ENCODE results near the gene SETSIP. TPM values are rescaled to one million over a fixed set of nuclear protein-coding genes. Genes with fewer than 3 reads are reported as not detected.
"Not testable (repeated sequence)": the region's sequence is repeated elsewhere in the genome, so short reads cannot be mapped to it uniquely, and the experiment has no call there.

SETSIP gene
- total and polyA plus RNA-seq, 4 donors, result 0.42 to 0.44 TPM; not detected in 2

DNA sequence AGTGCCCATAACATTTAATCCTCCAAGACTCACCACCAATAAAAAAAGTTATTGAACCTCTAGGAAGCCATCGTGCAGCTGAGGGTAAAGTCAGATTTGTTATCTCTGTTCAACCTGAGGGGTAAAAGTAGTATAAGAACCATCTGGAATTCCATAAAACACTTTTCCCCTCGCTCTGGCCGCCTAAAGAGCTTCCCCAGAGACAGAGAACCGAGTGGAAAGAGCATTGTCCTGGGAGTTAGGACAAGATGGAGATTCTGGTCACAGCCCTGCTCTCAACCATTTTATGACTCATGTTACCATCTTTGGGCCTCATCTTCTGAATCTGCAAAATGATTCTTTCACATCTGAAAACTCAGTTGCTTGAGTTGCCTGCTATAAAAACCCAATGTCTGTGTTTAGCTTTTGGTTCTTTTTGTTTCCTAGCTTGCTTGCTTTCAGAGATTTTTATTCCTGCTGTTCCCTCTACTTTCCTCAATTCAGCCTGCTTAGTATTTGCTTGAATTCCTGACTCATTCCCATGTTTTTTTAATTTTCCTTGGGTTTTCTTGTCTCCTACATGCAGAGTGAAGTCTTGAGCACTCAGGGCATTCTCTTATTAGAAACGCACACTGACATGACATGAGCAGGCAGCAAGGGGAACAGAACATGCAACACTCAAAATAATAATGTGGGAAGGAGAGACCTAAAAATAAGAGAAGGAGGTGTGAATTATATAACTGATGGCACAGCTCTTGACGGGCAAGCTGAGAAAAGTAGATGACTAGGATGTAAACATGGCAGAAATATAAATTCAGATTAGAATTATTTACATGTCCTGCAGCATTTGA, 43.7 kb downstream of the SETSIP start:
- Histone ChIP-seq H3K27ac (ENCODE audit: low read depth, low read length) (no peak overlapping the region), H3K9me3 (ENCODE audit: control insufficient read depth, insufficient read depth, low read length) (no peaks in the 10 kb centered on the region), H3K4me3 (ENCODE audit: low read depth, low read length) (no peak overlapping the region), H3K27me3 (ENCODE audit: control insufficient read depth, insufficient read depth, low read length) (no peaks in the 10 kb centered on the region), H3K36me3 (ENCODE audit: control insufficient read depth, insufficient read depth, low read length) (no peaks in the 10 kb centered on the region), H3K4me1 (ENCODE audit: control insufficient read depth, insufficient read depth, low read length) (peaks cover 4% of the 10 kb centered on the region)
- 73% methylated on average over 2 of the region's 6 CpGs for WGBS (ENCODE audit: insufficient coverage)
- peak in 1 of 6 donors; percentile 2 for DNase-seq (ENCODE audit: low read depth in 4 of 6, low spot score in 6 of 6)

GRCh38 chr1:92030656-92031107, 44.5 kb downstream of the SETSIP start:
- peak in 3 of 6 donors; percentile 2 to 30 (median 11) for DNase-seq (ENCODE audit: low read depth in 4 of 6, low spot score in 6 of 6)
- Histone ChIP-seq H3K36me3 (ENCODE audit: control insufficient read depth, insufficient read depth, low read length) (peaks cover 2% of the 10 kb centered on the region), H3K4me1 (ENCODE audit: control insufficient read depth, insufficient read depth, low read length) (peaks cover 4% of the 10 kb centered on the region), H3K27ac (ENCODE audit: low read depth, low read length) (peak overlapping the region; percentile 47), H3K4me3 (ENCODE audit: low read depth, low read length) (peak overlapping the region; percentile 53), H3K9me3 (ENCODE audit: control insufficient read depth, insufficient read depth, low read length) (no peaks in the 10 kb centered on the region), H3K27me3 (ENCODE audit: control insufficient read depth, insufficient read depth, low read length) (no peaks in the 10 kb centered on the region)
- WGBS (ENCODE audit: insufficient coverage), result 10% methylated on average over 2 of the region's 4 CpGs

GRCh38 chr1:92029241-92029922, 45.8 kb downstream of the SETSIP start:
- Histone ChIP-seq H3K4me3 (ENCODE audit: low read depth, low read length) (peak overlapping the region; percentile 22), H3K27ac (ENCODE audit: low read depth, low read length) (no peak overlapping the region), H3K9me3 (ENCODE audit: control insufficient read depth, insufficient read depth, low read length) (no peaks in the 10 kb centered on the region), H3K4me1 (ENCODE audit: control insufficient read depth, insufficient read depth, low read length) (peaks cover 4% of the 10 kb centered on the region), H3K36me3 (ENCODE audit: control insufficient read depth, insufficient read depth, low read length) (peaks cover 2% of the 10 kb centered on the region), H3K27me3 (ENCODE audit: control insufficient read depth, insufficient read depth, low read length) (no peaks in the 10 kb centered on the region)
- WGBS (ENCODE audit: insufficient coverage), result 35% methylated on average over 31 of the region's 31 CpGs
- peak in 2 of 6 donors; percentile 7 to 42 for DNase-seq (ENCODE audit: low read depth in 4 of 6, low spot score in 6 of 6)

GRCh38 chr1:92026806-92027205, 48.4 kb downstream of the SETSIP start:
- peaks cover 4% of the 10 kb centered on the region for H3K4me1 ChIP-seq (ENCODE audit: control insufficient read depth, insufficient read depth, low read length)
- H3K27ac ChIP-seq (ENCODE audit: low read depth, low read length), result no peak overlapping the region
- H3K9me3 ChIP-seq (ENCODE audit: control insufficient read depth, insufficient read depth, low read length), result peaks cover 2% of the 10 kb centered on the region
- 100% methylated on average over 5 of the region's 9 CpGs for WGBS (ENCODE audit: insufficient coverage)
- peaks cover 2% of the 10 kb centered on the region for H3K36me3 ChIP-seq (ENCODE audit: control insufficient read depth, insufficient read depth, low read length)
- no peak for DNase-seq (ENCODE audit: low read depth in 4 of 6, low spot score in 6 of 6)
- no peaks in the 10 kb centered on the region for H3K27me3 ChIP-seq (ENCODE audit: control insufficient read depth, insufficient read depth, low read length)
- no peak overlapping the region for H3K4me3 ChIP-seq (ENCODE audit: low read depth, low read length)

DNA sequence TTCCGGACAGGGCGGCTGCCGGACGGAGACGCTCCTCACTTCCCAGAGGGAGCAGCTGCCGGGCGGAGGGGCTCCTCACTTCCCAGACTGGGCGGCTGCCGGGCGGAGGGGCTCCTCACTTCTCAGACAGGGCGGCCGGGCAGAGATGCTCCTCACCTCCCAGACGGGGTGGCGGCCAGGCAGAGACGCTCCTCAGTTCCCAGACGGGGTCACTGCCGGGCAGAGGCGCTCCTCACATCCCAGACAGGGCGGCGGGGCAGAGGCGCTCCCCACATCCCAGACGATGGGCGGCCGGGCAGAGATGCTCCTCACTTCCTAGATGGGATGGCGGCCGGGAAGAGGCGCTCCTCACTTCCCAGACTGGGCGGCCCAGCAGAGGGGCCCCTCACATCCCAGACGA, 49.2 kb downstream of the SETSIP start:
- H3K36me3 ChIP-seq (ENCODE audit: control insufficient read depth, insufficient read depth, low read length); H3K4me1 ChIP-seq (ENCODE audit: control insufficient read depth, insufficient read depth, low read length); H3K9me3 ChIP-seq (ENCODE audit: control insufficient read depth, insufficient read depth, low read length); H3K27me3 ChIP-seq (ENCODE audit: control insufficient read depth, insufficient read depth, low read length); H3K4me3 ChIP-seq (ENCODE audit: low read depth, low read length); H3K27ac ChIP-seq (ENCODE audit: low read depth, low read length); DNase-seq (ENCODE audit: low read depth in 4 of 6, low spot score in 6 of 6): not testable (repeated sequence)
- 96% methylated on average over 25 of the region's 29 CpGs for WGBS (ENCODE audit: insufficient coverage)

Other genes starting within 250 kb of the SETSIP start
- 10 to 100 TPM; 47.1 to 99.8 TPM for gene TGFBR3, start 189.3 kb downstream of the SETSIP start, total RNA-seq
- gene TGFBR3, start 189.3 kb downstream of the SETSIP start, polyA plus RNA-seq (ENCODE audit: insufficient read length in 2 of 2), result 10 to 100 TPM in 1 of 2 donors, 1 to 10 TPM in 1; 8.0 to 12.8 TPM
- under 1 TPM; 0.06 to 0.10 TPM for gene BRDT, start 126.0 kb downstream of the SETSIP start, total RNA-seq
- under 1 TPM in 1 of 2 donors, not detected in 1; 0.32 TPM for gene BRDT, start 126.0 kb downstream of the SETSIP start, polyA plus RNA-seq (ENCODE audit: insufficient read length in 2 of 2)
- gene EPHX4, start 45.4 kb downstream of the SETSIP start, total RNA-seq, result 1 to 10 TPM; 1.4 to 2.4 TPM
- 1 to 10 TPM; 2.5 to 2.6 TPM for gene EPHX4, start 45.4 kb downstream of the SETSIP start, polyA plus RNA-seq (ENCODE audit: insufficient read length in 2 of 2)
- gene BTBD8, start 4.9 kb upstream of the SETSIP start, total RNA-seq, result 10 to 100 TPM; 15.4 to 56.1 TPM
- 10 to 100 TPM; 18.0 to 27.3 TPM for gene BTBD8, start 4.9 kb upstream of the SETSIP start, polyA plus RNA-seq (ENCODE audit: insufficient read length in 2 of 2)
- gene C1orf146, start 142.5 kb upstream of the SETSIP start, total RNA-seq, result not detected
- under 1 TPM; 0.36 to 0.60 TPM for gene C1orf146, start 142.5 kb upstream of the SETSIP start, polyA plus RNA-seq (ENCODE audit: insufficient read length in 2 of 2)
- 10 to 100 TPM; 15.1 to 25.8 TPM for gene GLMN, start 223.6 kb upstream of the SETSIP start, total RNA-seq
- 10 to 100 TPM; 23.9 to 28.7 TPM for gene GLMN, start 223.6 kb upstream of the SETSIP start, polyA plus RNA-seq (ENCODE audit: insufficient read length in 2 of 2)
- gene RPAP2, start 223.6 kb upstream of the SETSIP start, total RNA-seq, result 10 to 100 TPM; 24.6 to 35.3 TPM
- 10 to 100 TPM; 13.6 to 15.5 TPM for gene RPAP2, start 223.6 kb upstream of the SETSIP start, polyA plus RNA-seq (ENCODE audit: insufficient read length in 2 of 2)